ENCODE data around the gene SFXN2. TPM values are rescaled to one million over a fixed set of nuclear protein-coding genes. Genes with fewer than 3 reads are reported as not detected.

Gene SFXN2
- total and polyA plus RNA-seq, 2 experiments from 2014 or later: 5.7 to 6.2 TPM

DNA sequence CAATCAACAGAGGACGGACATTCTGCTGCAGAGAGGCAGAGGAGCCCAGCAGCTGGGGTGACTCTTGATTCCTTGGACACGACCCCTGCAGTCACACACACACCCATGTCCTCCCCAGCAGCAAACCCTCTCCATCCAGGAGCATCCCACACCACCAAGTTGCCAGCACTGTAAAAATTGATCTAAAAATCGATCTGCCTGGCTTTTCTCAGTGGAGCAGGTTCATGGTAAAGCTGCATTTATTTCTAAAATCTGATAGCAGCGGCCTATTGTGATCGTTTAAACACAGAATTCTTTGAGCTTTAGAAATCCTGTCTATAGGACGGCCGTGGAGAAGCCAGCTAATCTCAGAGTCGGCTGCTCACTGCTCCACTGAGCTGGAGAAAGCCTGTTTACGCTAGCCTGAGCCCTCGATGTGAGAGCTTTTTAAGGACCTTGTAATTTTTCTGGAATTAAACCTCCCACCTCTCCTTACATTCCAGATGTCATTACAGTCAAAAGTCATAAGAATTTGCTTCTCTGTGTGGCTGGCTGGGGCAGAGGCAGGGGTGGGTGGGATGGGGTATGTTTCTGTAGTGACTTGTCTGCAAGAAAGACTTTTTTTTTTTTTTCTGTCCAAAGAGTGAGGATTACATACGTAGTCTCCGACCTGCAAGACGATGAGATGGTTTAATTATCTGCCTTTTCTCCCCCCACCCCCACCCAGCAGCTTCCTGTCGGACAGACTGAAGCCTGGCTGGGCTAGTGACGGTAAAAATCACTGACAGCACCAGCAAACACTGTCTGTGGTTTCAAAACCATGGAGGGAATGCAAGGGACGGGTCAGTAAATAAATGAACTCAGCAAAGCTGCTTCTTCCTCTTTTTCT, 38.5 kb upstream of the SFXN2 start:
- Mint-ChIP-seq H3K27ac (no peak overlapping the region), H3K4me1 (peaks cover 72% of the 10 kb centered on the region), H3K27me3 (ENCODE audit: insufficient read depth, low read depth, poor library complexity) (peaks cover 25% of the 10 kb centered on the region), H3K9me3 (no peaks in the 10 kb centered on the region), H3K4me3 (peak overlapping the region; percentile 11; the same call in 1 of the 3 replicates), H3K36me3 (ENCODE audit: low read depth) (peaks cover 2% of the 10 kb centered on the region; the same call in 1 of the 3 replicates)
- TF ChIP-seq CREB1 (CRISPR knock-in tag; IDR thresholded peaks at IDR 0.05; ENCODE audit: low read depth): no peak
- TF ChIP-seq, protein P1, sequence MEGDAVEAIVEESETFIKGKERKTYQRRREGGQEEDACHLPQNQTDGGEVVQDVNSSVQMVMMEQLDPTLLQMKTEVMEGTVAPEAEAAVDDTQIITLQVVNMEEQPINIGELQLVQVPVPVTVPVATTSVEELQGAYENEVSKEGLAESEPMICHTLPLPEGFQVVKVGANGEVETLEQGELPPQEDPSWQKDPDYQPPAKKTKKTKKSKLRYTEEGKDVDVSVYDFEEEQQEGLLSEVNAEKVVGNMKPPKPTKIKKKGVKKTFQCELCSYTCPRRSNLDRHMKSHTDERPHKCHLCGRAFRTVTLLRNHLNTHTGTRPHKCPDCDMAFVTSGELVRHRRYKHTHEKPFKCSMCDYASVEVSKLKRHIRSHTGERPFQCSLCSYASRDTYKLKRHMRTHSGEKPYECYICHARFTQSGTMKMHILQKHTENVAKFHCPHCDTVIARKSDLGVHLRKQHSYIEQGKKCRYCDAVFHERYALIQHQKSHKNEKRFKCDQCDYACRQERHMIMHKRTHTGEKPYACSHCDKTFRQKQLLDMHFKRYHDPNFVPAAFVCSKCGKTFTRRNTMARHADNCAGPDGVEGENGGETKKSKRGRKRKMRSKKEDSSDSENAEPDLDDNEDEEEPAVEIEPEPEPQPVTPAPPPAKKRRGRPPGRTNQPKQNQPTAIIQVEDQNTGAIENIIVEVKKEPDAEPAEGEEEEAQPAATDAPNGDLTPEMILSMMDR (conservative IDR thresholded peaks at IDR 0.05; ENCODE audit: low read depth in 2 of 2): no peak
- no peak for TF ChIP-seq ZNF114 (CRISPR knock-in tag; IDR thresholded peaks at IDR 0.05)
- no peak for TF ChIP-seq ETS1 (IDR thresholded peaks at IDR 0.05)
- TF ChIP-seq ZNF462 (CRISPR knock-in tag; IDR thresholded peaks at IDR 0.05): no peak
- TF ChIP-seq POLR2AphosphoS5 (IDR thresholded peaks at IDR 0.05; ENCODE audit: low read depth): no peak
- no peak for TF ChIP-seq EZH2phosphoT487 (IDR thresholded peaks at IDR 0.05; ENCODE audit: unreplicated experiment)
- no peak for TF ChIP-seq ZNF331 (CRISPR knock-in tag; IDR thresholded peaks at IDR 0.05; ENCODE audit: low read depth)
- no peak for TF ChIP-seq JUNB (IDR thresholded peaks at IDR 0.05; ENCODE audit: unreplicated experiment)
- TF ChIP-seq EZH2 (IDR thresholded peaks at IDR 0.05; ENCODE audit: low read depth, unreplicated experiment): no peak
- no peak for TF ChIP-seq NANOG (IDR thresholded peaks at IDR 0.05; ENCODE audit: borderline replicate concordance)
- Histone ChIP-seq H3F3A (replicated peaks; ENCODE audit: low read depth) (peaks cover 26% of the 10 kb centered on the region), H3K9me2 (ENCODE audit: insufficient read depth) (no peaks in the 10 kb centered on the region), H3K27ac (ENCODE audit: low read depth) (0 out of 2 replicates have a peak overlapping the region, but pooled peaks have one; percentile 50), H3K4me3 (peak overlapping the region; percentile 40; the same call in 1 of the 2 replicates), H3K27me3 (ENCODE audit: insufficient read depth) (no peaks in the 10 kb centered on the region), H3K79me2 (replicated peaks; ENCODE audit: insufficient read depth) (no peaks in the 10 kb centered on the region), H2AFZ (no peak overlapping the region), H3K4me2 (peak overlapping the region; percentile 72), H3K4me1 (ENCODE audit: insufficient read depth) (peaks cover 65% of the 10 kb centered on the region), H4K20me1 (replicated peaks; ENCODE audit: insufficient read depth) (no peaks in the 10 kb centered on the region; the same call in 1 of the 2 replicates), H3K36me3 (ENCODE audit: insufficient read depth) (no peaks in the 10 kb centered on the region)
- DNase-seq (ENCODE audit: low spot score) (no peak), ATAC-seq (no peak)

Measured in GM23338 (cell line).